LNCaP clone FGC (cell line): Measurements from ENCODE around the gene SHANK1.

Source experiments
- DNase-seq: peaks from one replicate; pipeline ENCODE4 v3.0.0-alpha.2; 2011; ENCODE audit warnings: low read depth
- H3K4me3 ChIP-seq: 2 replicates; pipeline ENCODE4 v1.5.1; 2011; ENCODE audit warnings: mild to moderate bottlenecking, low read depth, low read length, control low read depth
- CTCF ChIP-seq: IDR thresholded peaks from 2 replicates; pipeline ENCODE4 v1.5.1; 2012; ENCODE audit warnings: mild to moderate bottlenecking; ENCODE audit not compliant: control insufficient read depth, insufficient read depth; ENCODE audit errors: extremely low read depth

Gene SHANK1

DNA sequence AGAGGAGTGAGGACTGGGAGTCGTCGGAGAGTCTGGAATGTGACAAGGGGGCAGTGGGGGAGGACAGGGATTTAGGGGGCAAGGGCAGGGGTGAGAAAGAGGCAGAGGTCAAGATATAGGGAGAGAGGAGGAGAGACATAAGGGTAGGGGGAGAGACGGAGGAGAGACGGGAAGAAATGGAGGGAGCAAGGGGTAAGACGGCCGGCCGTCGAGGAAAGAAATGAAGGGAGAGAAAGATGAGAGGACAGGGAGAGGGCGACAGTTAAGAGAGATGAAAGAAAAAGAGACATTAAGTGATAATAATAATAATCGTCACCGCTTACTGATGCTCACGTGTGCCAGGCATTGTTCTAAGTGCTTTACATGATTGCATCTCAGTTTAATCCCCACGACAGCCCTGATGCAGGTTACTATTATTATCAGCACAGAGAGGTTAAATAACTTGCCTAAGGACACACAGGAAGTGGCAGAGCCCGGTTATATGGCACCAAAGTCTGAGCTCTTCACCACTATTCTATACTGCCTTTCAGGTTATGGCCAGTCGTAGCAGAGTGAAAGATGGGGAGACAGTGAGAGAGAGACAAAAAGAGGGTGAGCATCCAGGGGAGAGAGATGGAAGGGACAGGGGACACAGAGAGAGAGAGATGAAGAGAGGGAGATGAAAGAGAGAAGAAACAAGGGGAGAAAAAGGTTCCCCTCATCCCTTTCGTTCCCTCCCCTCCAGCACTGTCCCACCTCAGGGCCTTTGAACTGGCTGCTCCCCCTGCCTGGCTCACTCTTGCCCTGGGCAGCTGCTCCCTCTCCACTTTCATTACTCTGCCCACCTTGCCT lies 56.7 kb downstream of the SHANK1 start:
- TF ChIP-seq CTCF = no peak
- no peak overlapping the region for H3K4me3 ChIP-seq
- DNase-seq = no peak

GRCh38 chr19:50661766-50662650 lies 57.6 kb downstream of the SHANK1 start:
- TF ChIP-seq CTCF = no peak
- no peak for DNase-seq
- no peak overlapping the region for H3K4me3 ChIP-seq

DNA sequence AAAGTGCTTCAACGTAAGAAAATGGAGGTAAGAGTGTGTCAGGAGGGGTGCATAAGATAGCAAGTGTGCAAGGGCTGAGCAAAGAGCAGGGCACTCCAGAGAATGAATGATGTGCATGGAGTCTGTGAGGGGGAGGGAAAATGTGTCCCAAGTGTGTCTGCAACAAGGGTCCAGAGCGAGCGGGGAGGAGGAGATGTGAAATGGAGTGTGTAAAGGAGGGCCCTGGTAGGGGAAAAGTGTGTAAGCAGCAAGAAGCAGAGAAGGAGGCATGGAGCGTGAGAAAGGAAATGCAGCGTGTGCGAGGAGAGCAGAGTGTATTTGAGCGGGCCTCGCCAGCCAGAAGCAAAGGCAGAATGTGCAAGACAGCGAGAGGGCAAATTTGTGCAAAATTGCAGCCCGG lies 58.6 kb downstream of the SHANK1 start:
- H3K4me3 ChIP-seq = no peak overlapping the region
- TF ChIP-seq CTCF = no peak
- no peak for DNase-seq

DNA sequence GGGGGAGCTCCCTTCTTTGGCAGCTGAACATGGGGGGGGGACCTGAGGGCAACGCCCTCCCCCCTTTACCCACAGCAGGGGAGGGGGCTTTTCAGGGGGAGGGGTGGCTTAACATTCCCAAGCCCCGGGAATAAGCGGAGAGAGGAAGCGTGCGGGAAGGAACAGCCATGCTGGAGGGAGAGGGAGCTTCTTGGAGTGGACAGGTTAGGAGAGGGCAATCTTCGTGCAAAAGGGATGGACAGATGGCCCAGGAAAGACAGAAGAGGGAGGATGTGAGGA lies 59.6 kb downstream of the SHANK1 start:
- DNase-seq = no peak
- TF ChIP-seq CTCF = no peak
- no peak overlapping the region for H3K4me3 ChIP-seq

GRCh38 chr19:50659318-50660087 lies 60.1 kb downstream of the SHANK1 start:
- no peak for TF ChIP-seq CTCF
- DNase-seq = no peak
- peak overlapping the region; percentile 40 for H3K4me3 ChIP-seq

DNA sequence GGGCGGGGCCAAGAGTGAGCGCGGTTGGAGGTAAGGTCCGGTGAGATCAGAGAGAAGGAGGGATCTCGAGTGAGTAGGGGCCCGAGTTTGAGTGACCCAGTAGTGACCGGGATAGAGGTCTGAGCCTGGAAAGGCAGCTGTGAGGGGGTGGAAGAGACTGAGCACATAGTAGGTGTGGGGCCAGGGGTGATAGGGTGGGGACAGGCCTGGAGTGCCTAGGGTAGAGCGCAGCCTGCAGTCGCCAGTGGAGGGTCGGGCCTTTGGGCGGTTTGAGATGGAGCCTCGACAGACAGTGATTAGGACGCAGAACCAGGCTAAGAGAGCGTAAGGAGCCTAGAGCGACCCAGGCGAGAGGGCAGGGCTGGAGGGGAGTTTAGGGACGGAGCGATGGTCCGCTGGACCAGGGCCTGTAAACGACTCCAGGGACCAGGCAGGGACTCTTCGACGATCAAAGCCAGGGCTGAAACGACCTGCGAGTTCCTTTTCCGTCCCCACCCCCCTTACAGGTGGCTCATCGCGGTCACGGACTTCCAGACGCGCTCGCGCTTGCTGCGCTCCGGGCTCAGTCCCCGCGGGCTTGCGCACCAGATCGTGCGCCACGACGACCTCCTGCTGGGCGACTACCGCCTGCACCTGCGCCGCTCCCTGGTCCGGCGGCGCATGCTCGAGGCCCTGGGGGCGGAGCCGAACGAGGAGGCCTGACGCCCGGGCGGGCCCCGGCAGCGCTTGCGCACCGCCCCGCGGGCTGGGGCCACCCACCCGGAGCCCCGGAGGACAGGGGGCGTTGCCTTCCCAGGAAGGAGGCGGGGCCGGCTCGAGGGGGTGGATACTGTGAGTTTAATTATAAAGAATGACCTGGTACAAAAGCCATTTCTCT lies 60.9 kb downstream of the SHANK1 start:
- peak overlapping the region; percentile 68 for H3K4me3 ChIP-seq
- DNase-seq = no peak
- TF ChIP-seq CTCF = no peak
